OCI-LY3 (cell line): ENCODE results near the gene B4GALNT4.

ENCODE experiments used
- H2AFZ ChIP-seq: fragments of 200-600, 300-600 bp; shearing (Covaris generic); 2 replicates; pipeline ENCODE4 v1.6.0; 2014; ENCODE audit warnings: antibody characterized with exemption, low read depth, low read length
- H3K27ac ChIP-seq: fragments of 200-600, 300-600 bp; sonication (generic); 2 replicates; pipeline ENCODE4 v1.5.1; 2014; ENCODE audit warnings: mild to moderate bottlenecking, low read length, moderate library complexity, mixed read lengths
- H3K27me3 ChIP-seq: fragments of 200-600, 300-600 bp; sonication (generic); 2 replicates; pipeline ENCODE4 v1.6.1; 2014; ENCODE audit warnings: low read depth, low read length, mixed read lengths
- H3K36me3 ChIP-seq: fragments of 200-600, 300-600 bp; sonication (generic); replicated peaks from 2 replicates; pipeline ENCODE3; 2014; ENCODE audit warnings: low read depth, low read length, mixed read lengths
- H3K4me1 ChIP-seq: fragments of 300-600, 200-600 bp; sonication (generic); 2 replicates; pipeline ENCODE4 v1.6.1; 2014; ENCODE audit warnings: low read length, mixed read lengths
- H3K4me2 ChIP-seq: fragments of 200-600, 300-600 bp; sonication (generic); 2 replicates; pipeline ENCODE4 v1.6.1; 2014; ENCODE audit warnings: low read length, mixed read lengths
- H3K4me3 ChIP-seq: fragments of 300-600, 200-600 bp; sonication (generic); 2 replicates; pipeline ENCODE4 v1.5.1; 2014; ENCODE audit warnings: antibody characterized with exemption, mild to moderate bottlenecking, low read length, moderate library complexity
- H3K79me2 ChIP-seq: fragments of 300-600, 200-600 bp; shearing (Covaris generic); 2 replicates; pipeline ENCODE4 v1.6.1; 2014; ENCODE audit warnings: mild to moderate bottlenecking, low read length, mixed read lengths
- H3K9ac ChIP-seq: fragments of 300-600, 200-600 bp; shearing (Covaris generic); 2 replicates; pipeline ENCODE4 v1.6.0; 2014; ENCODE audit warnings: mild to moderate bottlenecking, low read length, moderate library complexity
- H3K9me3 ChIP-seq: fragments of 200-600, 300-600 bp; shearing (Covaris generic); 2 replicates; pipeline ENCODE4 v1.6.1; 2014; ENCODE audit warnings: low read length, mixed read lengths; ENCODE audit not compliant: insufficient read depth
- H4K20me1 ChIP-seq: fragments of 200-600, 300-600 bp; sonication (generic); 2 replicates; pipeline ENCODE4 v1.6.1; 2016; ENCODE audit warnings: low read length, mixed read lengths; ENCODE audit not compliant: insufficient read depth
- EZH2phosphoT487 ChIP-seq: fragments of 200-600 bp; shearing (Covaris generic); IDR thresholded peaks from 2 replicates; pipeline ENCODE4 v1.6.1; 2018; ENCODE audit warnings: antibody characterized with exemption, mixed run types, low read depth
- TF ChIP-seq, protein P1 (sequence below): fragments of 200-600, 300-600 bp; sonication (generic); IDR thresholded peaks from 2 replicates; pipeline ENCODE4 v1.5.1; 2014; ENCODE audit warnings: antibody characterized with exemption, low read length, low read depth

B4GALNT4 gene

DNA sequence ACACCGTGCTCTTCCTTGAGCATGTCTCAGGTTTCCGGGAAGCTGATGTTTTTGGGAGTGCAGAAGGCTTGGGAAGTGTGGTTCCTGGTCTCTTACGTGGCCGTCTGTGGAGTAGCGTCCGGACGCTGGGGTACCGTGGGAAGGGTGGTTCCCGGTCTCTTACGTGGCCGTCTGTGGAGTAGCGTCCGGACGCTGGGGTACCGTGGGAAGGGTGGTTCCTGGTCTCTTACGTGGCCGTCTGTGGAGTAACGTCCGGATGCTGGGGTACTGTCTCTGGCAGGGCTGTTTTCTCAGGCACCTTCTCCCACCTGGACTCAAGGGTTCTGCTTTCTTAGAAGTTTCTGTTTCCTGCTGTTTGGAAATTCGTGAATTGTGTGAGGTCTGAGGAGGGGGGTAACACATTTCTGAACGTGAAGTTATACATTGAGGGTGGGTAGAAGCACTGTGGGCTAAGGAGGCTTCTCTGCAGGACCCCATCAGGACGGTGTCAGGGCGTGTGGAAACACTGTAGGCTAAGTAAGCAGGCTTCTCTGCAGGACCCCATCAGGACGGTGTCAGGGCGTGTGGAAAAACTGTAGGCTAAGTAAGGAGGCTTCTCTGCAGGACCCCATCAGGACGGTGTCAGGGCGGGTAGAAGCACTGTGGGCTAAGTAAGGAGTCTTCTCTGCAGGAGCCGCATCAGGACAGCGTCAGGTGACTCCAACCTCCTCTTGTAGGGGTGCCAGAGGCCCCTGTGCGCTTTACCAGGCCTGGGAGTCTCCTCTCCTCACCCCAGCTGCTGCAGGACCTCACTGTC, 43.3 kb upstream of the B4GALNT4 start:
- H3K27ac ChIP-seq = peak overlapping the region; percentile 82
- TF ChIP-seq EZH2phosphoT487 = no peak
- TF ChIP-seq, protein P1, sequence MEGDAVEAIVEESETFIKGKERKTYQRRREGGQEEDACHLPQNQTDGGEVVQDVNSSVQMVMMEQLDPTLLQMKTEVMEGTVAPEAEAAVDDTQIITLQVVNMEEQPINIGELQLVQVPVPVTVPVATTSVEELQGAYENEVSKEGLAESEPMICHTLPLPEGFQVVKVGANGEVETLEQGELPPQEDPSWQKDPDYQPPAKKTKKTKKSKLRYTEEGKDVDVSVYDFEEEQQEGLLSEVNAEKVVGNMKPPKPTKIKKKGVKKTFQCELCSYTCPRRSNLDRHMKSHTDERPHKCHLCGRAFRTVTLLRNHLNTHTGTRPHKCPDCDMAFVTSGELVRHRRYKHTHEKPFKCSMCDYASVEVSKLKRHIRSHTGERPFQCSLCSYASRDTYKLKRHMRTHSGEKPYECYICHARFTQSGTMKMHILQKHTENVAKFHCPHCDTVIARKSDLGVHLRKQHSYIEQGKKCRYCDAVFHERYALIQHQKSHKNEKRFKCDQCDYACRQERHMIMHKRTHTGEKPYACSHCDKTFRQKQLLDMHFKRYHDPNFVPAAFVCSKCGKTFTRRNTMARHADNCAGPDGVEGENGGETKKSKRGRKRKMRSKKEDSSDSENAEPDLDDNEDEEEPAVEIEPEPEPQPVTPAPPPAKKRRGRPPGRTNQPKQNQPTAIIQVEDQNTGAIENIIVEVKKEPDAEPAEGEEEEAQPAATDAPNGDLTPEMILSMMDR = no peak
- no peaks in the 10 kb centered on the region for H3K36me3 ChIP-seq
- peaks cover 47% of the 10 kb centered on the region for H3K4me1 ChIP-seq
- no peaks in the 10 kb centered on the region for H3K79me2 ChIP-seq
- peak overlapping the region; percentile 63 for H3K4me2 ChIP-seq
- no peak overlapping the region for H2AFZ ChIP-seq
- H3K27me3 ChIP-seq = no peaks in the 10 kb centered on the region
- H3K9me3 ChIP-seq = no peaks in the 10 kb centered on the region
- H3K9ac ChIP-seq = peak overlapping the region; percentile 72
- H3K4me3 ChIP-seq = peak overlapping the region; percentile 48
- H4K20me1 ChIP-seq = no peaks in the 10 kb centered on the region

DNA sequence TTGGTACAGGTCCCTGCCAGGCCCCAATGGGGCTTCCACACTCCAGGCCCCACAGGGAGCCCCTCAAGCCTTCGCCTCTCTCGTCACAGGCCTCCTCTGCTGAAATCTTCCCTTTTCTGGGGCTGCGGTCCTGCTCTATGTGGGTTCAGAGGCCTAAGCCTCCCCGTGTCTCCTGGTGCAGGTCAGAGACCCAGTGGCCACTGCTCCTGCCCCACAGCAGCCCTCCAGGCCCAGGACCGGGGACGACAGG, 42.8 kb upstream of the B4GALNT4 start:
- H3K9ac ChIP-seq = peak overlapping the region; percentile 72
- no peaks in the 10 kb centered on the region; the same call in 1 of the 2 replicates for H3K9me3 ChIP-seq
- peak overlapping the region; percentile 63 for H3K4me2 ChIP-seq
- no peak for TF ChIP-seq EZH2phosphoT487
- TF ChIP-seq, protein P1 = no peak
- peak overlapping the region; percentile 48 for H3K4me3 ChIP-seq
- H4K20me1 ChIP-seq = no peaks in the 10 kb centered on the region
- H3K36me3 ChIP-seq = no peaks in the 10 kb centered on the region
- H3K79me2 ChIP-seq = no peaks in the 10 kb centered on the region
- H3K27me3 ChIP-seq = no peaks in the 10 kb centered on the region
- H3K4me1 ChIP-seq = peaks cover 52% of the 10 kb centered on the region
- no peak overlapping the region for H2AFZ ChIP-seq
- H3K27ac ChIP-seq = peak overlapping the region; percentile 82

DNA sequence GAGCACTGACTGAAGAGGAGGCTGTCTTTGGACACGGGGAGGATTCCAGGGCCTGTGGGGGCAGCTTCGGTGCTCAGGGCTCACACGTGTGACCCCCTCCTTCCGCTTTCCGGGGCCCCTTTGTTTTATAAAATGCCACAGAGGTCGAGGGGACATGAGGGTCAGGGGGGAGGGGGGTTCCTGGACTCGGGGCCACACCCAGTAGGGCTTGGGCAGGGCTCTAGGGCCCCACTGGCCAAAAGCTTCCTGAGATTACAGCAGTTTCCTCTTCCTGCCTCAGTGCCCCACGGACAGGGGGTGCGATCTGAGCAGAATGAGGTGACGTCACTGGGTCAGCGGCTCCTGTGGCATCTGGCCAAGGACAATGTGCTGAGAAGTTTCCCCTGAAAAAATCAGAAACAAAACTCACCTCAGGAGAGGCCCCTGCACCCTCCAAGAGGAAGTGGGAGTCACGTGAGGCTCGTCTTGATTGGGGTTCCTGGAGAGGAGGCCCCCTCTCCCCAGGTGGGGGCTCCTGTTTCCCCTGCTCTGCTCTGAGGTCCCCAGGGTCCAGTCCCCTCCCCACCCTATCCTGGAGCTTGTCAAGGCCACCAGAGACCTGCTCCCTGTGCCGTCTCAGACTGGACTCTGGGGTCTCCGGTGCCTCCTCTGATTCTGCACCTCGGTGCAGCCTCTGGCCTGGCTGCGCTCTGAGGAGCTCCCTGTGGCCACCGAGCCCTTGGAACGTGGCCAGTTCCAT, 42.3 kb upstream of the B4GALNT4 start:
- Histone ChIP-seq H3K4me1 (peaks cover 56% of the 10 kb centered on the region), H3K9me3 (no peaks in the 10 kb centered on the region; the same call in 1 of the 2 replicates), H3K27ac (peak overlapping the region; percentile 82), H3K79me2 (no peaks in the 10 kb centered on the region), H3K36me3 (no peaks in the 10 kb centered on the region), H4K20me1 (no peaks in the 10 kb centered on the region), H3K27me3 (no peaks in the 10 kb centered on the region), H2AFZ (peak overlapping the region; percentile 32; the same call in 1 of the 2 replicates), H3K9ac (peak overlapping the region; percentile 72), H3K4me3 (peak overlapping the region; percentile 64), H3K4me2 (peak overlapping the region; percentile 63)
- TF ChIP-seq, protein P1 = no peak
- TF ChIP-seq EZH2phosphoT487 = no peak

DNA sequence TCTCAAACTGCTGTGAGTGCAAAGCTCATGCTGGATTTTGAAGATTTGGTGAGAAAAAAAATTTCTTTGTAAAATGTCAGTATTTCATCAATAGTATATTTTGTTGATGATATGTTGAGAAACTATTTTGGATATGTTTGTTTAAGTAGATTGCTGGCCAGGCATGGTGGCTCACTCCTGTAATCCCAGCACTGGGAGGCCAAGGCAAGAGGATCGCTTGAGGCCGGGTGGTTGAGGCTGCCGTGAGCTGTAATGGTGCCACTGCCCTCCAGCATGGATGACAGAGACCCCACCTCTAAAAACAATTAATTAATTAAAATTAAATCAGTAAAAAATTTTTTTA, 41.7 kb upstream of the B4GALNT4 start:
- peak overlapping the region; percentile 64 for H3K4me3 ChIP-seq
- H3K27ac ChIP-seq = peak overlapping the region; percentile 82

More for the DNA sequence above, 41.7 kb upstream of the B4GALNT4 start:
- Histone ChIP-seq H3K36me3 (no peaks in the 10 kb centered on the region), H3K9me3 (no peaks in the 10 kb centered on the region; the same call in 1 of the 2 replicates), H4K20me1 (no peaks in the 10 kb centered on the region), H3K4me2 (peak overlapping the region; percentile 63), H3K79me2 (no peaks in the 10 kb centered on the region), H3K9ac (peak overlapping the region; percentile 60), H2AFZ (peak overlapping the region; percentile 32; the same call in 1 of the 2 replicates), H3K4me1 (peaks cover 56% of the 10 kb centered on the region), H3K27me3 (no peaks in the 10 kb centered on the region)
- TF ChIP-seq, protein P1 = no peak
- TF ChIP-seq EZH2phosphoT487 = no peak
